Heart right ventricle (tissue), 16 donors: Measurements from ENCODE around the gene TMEM217. TPM values are rescaled to one million over a fixed set of nuclear protein-coding genes. Genes with fewer than 3 reads are reported as not detected.

Source experiments
- ATAC-seq, 8 donors: fragments of 200-7000 bp; cut with Tn5 transposase; one replicate each; pipeline ENCODE4 v1.9.1; 2020; ENCODE audit warnings: mild to moderate bottlenecking in 8 of 8, moderate library complexity in 8 of 8, moderate number of reproducible peaks in 1 of 8
- DNase-seq, 2 donors: peaks; one replicate each; pipeline ENCODE4 v3.0.0-alpha.2; 2020
- H3K27ac ChIP-seq, 10 donors: fragments of 200-600 bp; sonication (generic) in 2 of 10; one replicate each; pipeline versions ENCODE4 v1.5.0 to v1.8.0; 2020 to 2022; ENCODE audit warnings: mild to moderate bottlenecking in 3 of 10
- H3K27me3 ChIP-seq, 7 donors: fragments of 200-600 bp; one replicate each; pipeline ENCODE4 v1.8.0; 2021 to 2022; ENCODE audit warnings: mild to moderate bottlenecking in 2 of 7
- H3K36me3 ChIP-seq, 9 donors: fragments of 200-600 bp; sonication (generic) in 1 of 9; one replicate each; pipeline versions ENCODE4 v1.5.0 to v1.8.0; 2020 to 2022; ENCODE audit warnings: mild to moderate bottlenecking in 2 of 9
- H3K4me1 ChIP-seq, 9 donors: fragments of 200-600 bp; sonication (generic) in 1 of 9; one replicate each; pipeline versions ENCODE4 v1.5.0 to v1.8.0; 2020 to 2022; ENCODE audit warnings: mild to moderate bottlenecking in 4 of 9
- H3K4me3 ChIP-seq, 10 donors: fragments of 200-600 bp; sonication (generic) in 2 of 10; one replicate each; pipeline versions ENCODE4 v1.5.0 to v1.8.0; 2020 to 2022; ENCODE audit warnings: mild to moderate bottlenecking in 7 of 10, moderate library complexity in 2 of 10
- H3K9me3 ChIP-seq, 11 donors: fragments of 200-600 bp in 10 of 11; sonication (generic) in 2 of 11; one replicate each; pipeline versions ENCODE4 v1.5.0 to v1.8.0; 2013 to 2022; ENCODE audit warnings: mild to moderate bottlenecking in 2 of 11, control low read depth in 1 of 11, moderate library complexity in 1 of 11
- WGBS, 2 donors: extraction: QIAGEN DNeasy Blood & Tissue Kit; methylation state at CpG; one replicate each; pipeline ENCODE4 v1.1.7; 2013; ENCODE audit warnings: inconsistent platforms in 1 of 2; 5-methylcytosine and 5-hydroxymethylcytosine counted together
- intact Hi-C, 10 donors: fragments of 100-400 bp; cut with DNase I; formaldehyde crosslinking; loops; one replicate each; pipeline versions ENCODE4 v1.11.1 to v1.14.2; 2022
- polyA plus RNA-seq, 2 donors: library from polyadenylated mRNA; stranded (reverse); fragments of 200-250 nt; gene quantifications; one replicate each; pipeline ENCODE4 v1.2.3, GENCODE V29; 2013
- total RNA-seq, 10 donors: library from RNA; stranded (reverse); fragmentation: NEBNext Ultra II Directional in 3 of 10; extraction: Animal tissue kit (Norgen Biotek cat#: 25700) in 3 of 10; gene quantifications; one replicate each; pipeline versions ENCODE4 v1.2.1 to v1.2.4, GENCODE V29; 2021 to 2023
- TF ChIP-seq, protein P1 (sequence below), 9 donors: fragments of 200-600 bp; sonication (generic) in 2 of 9; IDR thresholded peaks; one replicate each; pipeline versions ENCODE4 v1.5.0 to v1.8.0; 2021 to 2022; ENCODE audit warnings: antibody characterized with exemption in 9 of 9, mild to moderate bottlenecking in 5 of 9, moderate library complexity in 1 of 9
- donor health status: Arrhythmogenic right ventricular cardiomyopathy.
- donor health status: ischemic (EF 13 %, LVEDD 7.1; RV severe dilation, severe dysfunction).
- donor health status: healthy with polysubstance abuse.
- donor health status: DM: no; HTN: yes; CAD: no.
- donor health status: DM: no; HTN: no; CAD: no.
- donor health status: ischemic (EF 25% LVEDD 6.9; RV normal size, moderate dysfunction).
- donor health status: ischemic (EF 25% LVEDD 5.7; RV mildly dilated, moderate dysfunction).
- donor health status: healthy.
- donor health status: DM: yes; HTN: yes; CAD: no.
- donor health status: Ischemic cardiomyopathy.
- donor health status: ischemic (EF 35%, LVEDD 5.7; RV mildly dilated, moderate dysfunction).
- donor health status: nonischemic (EF 11% LVEDD 7.7; RV severe dilation, severe dysfunction).
- donor health status: DM: yes; HTN: yes; CAD: no.
- donor health status: PGD.
- donor health status: ischemic (EF 29% LVEDD 5.4; RV normal size, mild dysfunction).
- donor health status: nonischemic (EF 23%, LVEDD 6.1; RV moderate dilation, normal function).

Gene TMEM217
- total and polyA plus RNA-seq, 12 donors: 0.20 to 1.1 (median 0.41) TPM; not detected in 2

DNA sequence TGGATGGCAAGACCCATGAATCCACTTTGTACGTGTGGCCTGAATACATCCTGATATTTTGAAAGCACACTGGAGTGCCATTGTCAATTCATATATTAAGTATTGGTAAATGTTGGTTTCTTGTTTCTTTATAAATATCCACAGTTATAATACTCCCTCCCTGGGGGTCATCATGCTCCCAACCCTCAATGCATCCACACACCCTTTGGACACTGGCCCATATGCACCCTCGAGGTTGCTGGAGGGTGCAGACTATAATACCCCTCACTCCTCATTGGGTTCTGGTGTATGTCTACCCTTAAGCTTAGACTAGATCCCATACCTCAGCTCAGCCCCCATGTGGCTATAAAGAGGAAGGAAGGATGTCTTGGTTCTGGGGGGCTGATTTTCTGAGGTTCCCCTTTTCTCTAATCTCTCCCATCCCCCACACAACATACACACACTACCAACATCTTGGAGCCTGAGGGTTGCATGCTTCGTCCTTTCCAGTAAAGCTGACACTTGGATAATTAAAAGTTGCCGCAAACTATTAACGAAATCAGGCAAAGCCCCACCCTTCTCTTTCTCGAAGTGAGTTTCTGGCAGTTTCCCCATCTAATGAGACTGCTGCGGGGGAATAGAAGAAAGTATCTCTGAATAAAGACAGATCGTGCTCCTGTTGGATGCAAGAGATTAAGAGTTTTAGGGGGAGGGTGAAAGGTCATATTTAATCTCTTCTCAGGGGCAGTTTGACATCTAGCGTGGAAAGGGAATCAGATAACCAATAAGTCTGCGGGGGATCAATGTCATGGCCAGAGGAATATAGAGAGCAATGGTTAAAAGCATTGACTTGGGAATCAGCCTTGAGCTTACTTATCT is 80.6 kb downstream of the TMEM217 start:
- no peak overlapping the region for H3K4me3 ChIP-seq
- H3K27ac ChIP-seq: peak overlapping the region in 1 of 10 donors; percentile 94
- H3K9me3 ChIP-seq: no peaks in the 10 kb centered on the region
- WGBS, 2 donors: 60 to 64% methylated on average over 10 of the region's 10 CpGs
- intact Hi-C loops: loop anchor here in 1 of 10 donors (10.0 kb wide), 1 partner anchor 153 kb away; no protein-coding TSS in a partner anchor
- no peaks in the 10 kb centered on the region for H3K27me3 ChIP-seq
- DNase-seq: no peak
- TF ChIP-seq, protein P1, sequence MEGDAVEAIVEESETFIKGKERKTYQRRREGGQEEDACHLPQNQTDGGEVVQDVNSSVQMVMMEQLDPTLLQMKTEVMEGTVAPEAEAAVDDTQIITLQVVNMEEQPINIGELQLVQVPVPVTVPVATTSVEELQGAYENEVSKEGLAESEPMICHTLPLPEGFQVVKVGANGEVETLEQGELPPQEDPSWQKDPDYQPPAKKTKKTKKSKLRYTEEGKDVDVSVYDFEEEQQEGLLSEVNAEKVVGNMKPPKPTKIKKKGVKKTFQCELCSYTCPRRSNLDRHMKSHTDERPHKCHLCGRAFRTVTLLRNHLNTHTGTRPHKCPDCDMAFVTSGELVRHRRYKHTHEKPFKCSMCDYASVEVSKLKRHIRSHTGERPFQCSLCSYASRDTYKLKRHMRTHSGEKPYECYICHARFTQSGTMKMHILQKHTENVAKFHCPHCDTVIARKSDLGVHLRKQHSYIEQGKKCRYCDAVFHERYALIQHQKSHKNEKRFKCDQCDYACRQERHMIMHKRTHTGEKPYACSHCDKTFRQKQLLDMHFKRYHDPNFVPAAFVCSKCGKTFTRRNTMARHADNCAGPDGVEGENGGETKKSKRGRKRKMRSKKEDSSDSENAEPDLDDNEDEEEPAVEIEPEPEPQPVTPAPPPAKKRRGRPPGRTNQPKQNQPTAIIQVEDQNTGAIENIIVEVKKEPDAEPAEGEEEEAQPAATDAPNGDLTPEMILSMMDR (IDR thresholded peaks at IDR 0.05): no peak
- peaks cover 0 to 42% (median 22%) of the 10 kb centered on the region in 9 donors for H3K36me3 ChIP-seq
- ATAC-seq: peak in 2 of 8 donors; percentile 24 to 43
- H3K4me1 ChIP-seq: peaks cover 0 to 78% (median 11%) of the 10 kb centered on the region in 9 donors

DNA sequence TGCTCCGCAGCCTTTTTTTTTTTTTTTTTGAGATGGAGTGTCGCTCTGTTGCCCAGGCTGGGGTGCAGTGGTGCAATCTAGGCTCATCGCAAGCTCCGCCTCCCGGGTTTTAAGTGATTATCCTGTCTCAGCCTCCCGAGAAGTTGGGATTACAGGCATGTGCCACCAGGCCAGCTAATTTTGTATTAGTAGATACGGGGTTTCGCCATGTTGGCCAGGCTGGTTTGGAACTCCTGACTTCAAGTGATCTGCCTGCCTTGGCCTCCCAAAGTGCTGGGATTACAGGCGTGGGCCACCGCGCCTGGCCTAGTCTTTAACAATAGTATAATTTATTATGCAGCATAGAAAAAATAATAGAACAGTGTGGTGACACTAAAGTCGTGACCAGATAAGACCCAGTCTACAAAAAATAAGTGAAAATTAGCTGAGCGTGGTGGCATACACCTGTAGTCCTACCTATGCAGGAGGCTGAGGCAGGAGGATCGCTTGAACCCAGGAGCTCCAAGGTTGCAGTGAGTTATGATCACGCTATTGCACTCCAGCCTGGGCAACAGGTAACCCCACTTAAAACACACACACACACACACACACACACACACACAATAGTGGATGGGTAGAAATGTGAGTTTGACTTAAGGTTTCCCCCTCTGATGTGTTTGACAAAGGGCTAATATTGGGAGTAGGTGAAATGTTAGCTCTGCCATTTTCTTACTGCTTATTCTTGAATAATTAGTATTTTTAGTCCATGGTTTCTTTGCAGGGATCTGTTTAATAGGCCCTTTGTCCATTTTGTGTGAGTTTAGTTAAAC is 81.5 kb downstream of the TMEM217 start:
- Histone ChIP-seq H3K4me3 (peak overlapping the region in 1 of 10 donors; percentile 96), H3K36me3 (peaks cover 0 to 50% (median 22%) of the 10 kb centered on the region in 9 donors), H3K27ac (peak overlapping the region in 1 of 10 donors; percentile 94), H3K27me3 (no peaks in the 10 kb centered on the region), H3K4me1 (peaks cover 0 to 73% (median 15%) of the 10 kb centered on the region in 9 donors), H3K9me3 (no peaks in the 10 kb centered on the region)
- intact Hi-C loops: loop anchor here in 1 of 10 donors (10.0 kb wide), 1 partner anchor 152 kb away; no protein-coding TSS in a partner anchor
- TF ChIP-seq, protein P1 (IDR thresholded peaks at IDR 0.05): no peak
- 96 to 97% methylated on average over 15 of the region's 15 CpGs for WGBS, 2 donors
- DNase-seq (no peak), ATAC-seq (no peak)

DNA sequence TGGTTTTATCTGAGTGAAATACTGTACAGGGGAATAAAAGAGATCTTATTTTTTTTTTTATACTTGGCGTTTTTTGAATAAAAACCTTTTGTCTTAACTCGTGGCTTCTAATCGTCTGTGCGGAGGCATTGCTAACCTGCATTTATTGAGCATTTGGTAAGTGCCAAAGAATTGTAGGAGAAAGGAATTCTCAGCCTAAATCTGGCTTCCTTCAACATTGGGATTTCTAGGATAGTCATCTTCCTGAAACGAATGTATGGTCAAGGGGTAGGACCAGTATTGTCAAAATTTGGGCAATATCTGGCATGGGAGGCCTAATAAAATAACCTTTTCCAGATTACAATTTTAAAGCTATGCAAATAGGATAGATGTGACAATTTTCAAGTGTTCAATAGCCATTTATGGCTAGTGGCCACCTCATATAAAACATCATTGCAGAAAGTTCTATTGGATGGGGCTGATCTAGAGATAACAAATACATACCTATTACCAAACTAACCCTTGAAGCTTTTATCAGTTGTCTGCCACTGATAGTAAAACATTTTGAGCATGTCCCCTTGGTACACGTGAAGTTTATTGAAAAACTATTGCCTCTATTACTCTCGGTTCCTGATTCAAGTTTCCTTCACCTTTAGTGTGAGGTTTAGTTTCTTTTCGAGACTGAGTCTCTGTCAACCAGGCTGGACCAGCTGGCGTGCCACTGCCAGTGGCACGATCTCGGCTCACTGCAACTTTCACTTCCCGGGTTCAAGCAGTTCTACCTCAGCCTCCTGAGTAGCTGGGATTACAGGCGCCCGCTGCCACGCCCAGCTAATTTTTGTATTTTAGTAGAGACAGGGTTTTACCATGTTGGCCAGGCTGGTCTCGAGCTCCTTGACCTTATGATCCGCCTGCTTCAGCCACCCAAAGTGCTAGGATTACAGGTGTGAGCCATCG is 82.3 kb downstream of the TMEM217 start:
- ATAC-seq: no peak
- intact Hi-C loops: loop anchor here in 2 of 10 donors (2.0 to 10.0 kb wide), 2 partner anchors 33 to 151 kb away; no protein-coding TSS in a partner anchor
- TF ChIP-seq, protein P1 (IDR thresholded peaks at IDR 0.05): no peak
- WGBS, 2 donors: 88 to 90% methylated on average over 18 of the region's 18 CpGs
- Histone ChIP-seq H3K4me3 (peak overlapping the region in 1 of 10 donors; percentile 96), H3K27me3 (no peaks in the 10 kb centered on the region), H3K36me3 (peaks cover 0 to 57% (median 22%) of the 10 kb centered on the region in 9 donors), H3K4me1 (peaks cover 0 to 68% (median 21%) of the 10 kb centered on the region in 9 donors), H3K27ac (peak overlapping the region in 1 of 10 donors; percentile 94), H3K9me3 (no peaks in the 10 kb centered on the region)
- DNase-seq: no peak
